GM18511 (cell line): ENCODE data around the gene C1QC.

Experiments used
- ATAC-seq: cut with Tn5 transposase; IDR thresholded peaks from one replicate; pipeline ENCODE4 v1.9.1; 2021; ENCODE audit warnings: mild to moderate bottlenecking, moderate library complexity; ENCODE audit not compliant: unreplicated experiment

C1QC gene

GRCh38 chr1:22643381-22643780 is at the start of gene C1QC:
Gene C1QC, plus strand, starts transcription at chr1:22643633. Its CDS starts 391 bp downstream, at chr1:22644024.
- ATAC-seq: no peak

- ATAC-seq: no peak
Observed at GRCh38 chr1:22594396-22594795, 49.0 kb upstream of the C1QC start.

- no peak for ATAC-seq
Observed at GRCh38 chr1:22595108-22595507, 48.3 kb upstream of the C1QC start.

- ATAC-seq: no peak
Observed at GRCh38 chr1:22597301-22597965, 46.0 kb upstream of the C1QC start.

GRCh38 chr1:22597996-22598395 is 45.4 kb upstream of the C1QC start:
- no peak for ATAC-seq

GRCh38 chr1:22598736-22599135 is 44.7 kb upstream of the C1QC start:
- no peak for ATAC-seq

GRCh38 chr1:22600071-22600816 is 43.2 kb upstream of the C1QC start:
- ATAC-seq: no peak

GRCh38 chr1:22600817-22601605 is 42.4 kb upstream of the C1QC start:
- ATAC-seq: no peak

GRCh38 chr1:22601610-22602009 is 41.8 kb upstream of the C1QC start:
- no peak for ATAC-seq

GRCh38 chr1:22602060-22602740 is 41.2 kb upstream of the C1QC start:
- no peak for ATAC-seq

- ATAC-seq: no peak
Observed at GRCh38 chr1:22606161-22606560, 37.3 kb upstream of the C1QC start.

- no peak for ATAC-seq
Observed at GRCh38 chr1:22607154-22607553, 36.3 kb upstream of the C1QC start.

GRCh38 chr1:22608361-22608760 is 35.1 kb upstream of the C1QC start:
- no peak for ATAC-seq

- ATAC-seq: no peak
Observed at GRCh38 chr1:22609291-22609690, 34.1 kb upstream of the C1QC start.

GRCh38 chr1:22611530-22611947 is 31.9 kb upstream of the C1QC start:
- no peak for ATAC-seq

GRCh38 chr1:22612671-22613571 is 30.5 kb upstream of the C1QC start:
- no peak for ATAC-seq

- no peak for ATAC-seq
Observed at GRCh38 chr1:22613572-22613918, 29.9 kb upstream of the C1QC start.

- ATAC-seq: no peak
Observed at GRCh38 chr1:22613951-22614350, 29.5 kb upstream of the C1QC start.

GRCh38 chr1:22615886-22616285 is 27.5 kb upstream of the C1QC start:
- no peak for ATAC-seq

- ATAC-seq: no peak
Observed at GRCh38 chr1:22616571-22616970, 26.9 kb upstream of the C1QC start.
